HFFc6 (cell line): ENCODE results near the gene RC3H2. TPM values are rescaled to one million over a fixed set of nuclear protein-coding genes. Genes with fewer than 3 reads are reported as not detected.
A peak's percentile ranks its signal among the peaks of the same experiment; 100 is the strongest.

Source experiments
- DNase-seq: peaks from one replicate; pipeline ENCODE4 v3.0.0-alpha.2; 2018
- H3K27ac Mint-ChIP-seq: 2 replicates; pipeline ENCODE4 v1.8.0; 2020; ENCODE audit warnings: mild to moderate bottlenecking, mixed read lengths
- H3K27me3 Mint-ChIP-seq: 2 replicates; pipeline ENCODE4 v1.8.0; 2021; ENCODE audit warnings: mild to moderate bottlenecking, moderate library complexity, mixed read lengths; ENCODE audit not compliant: insufficient read depth
- H3K36me3 Mint-ChIP-seq: 2 replicates; pipeline ENCODE4 v1.8.0; 2021; ENCODE audit warnings: low read depth, mixed read lengths
- H3K4me1 Mint-ChIP-seq: 2 replicates; pipeline ENCODE4 v1.8.0; 2020; ENCODE audit warnings: low read depth, mixed read lengths
- H3K4me3 Mint-ChIP-seq: 2 replicates; pipeline ENCODE4 v1.8.0; 2020; ENCODE audit warnings: mild to moderate bottlenecking, moderate library complexity, mixed read lengths
- H3K9me3 Mint-ChIP-seq: 2 replicates; pipeline ENCODE4 v1.8.0; 2020; ENCODE audit warnings: mild to moderate bottlenecking, mixed read lengths
- total RNA-seq, 6 experiments: library from RNA; stranded (reverse); fragmentation: NEBNext Ultra II Directional; extraction: Animal tissue kit (Norgen Biotek cat#: 25700); gene quantifications; 2 replicates in 1 of 6; 3 replicates in 5 of 6; pipeline ENCODE4 v1.2.3, GENCODE V29; 2021
- TF ChIP-seq, protein P1 (sequence below): fragments of 200-600 bp; sonication (generic); IDR thresholded peaks from 2 replicates; pipeline ENCODE4 v1.5.0; 2021; ENCODE audit warnings: antibody characterized with exemption, mild to moderate bottlenecking

Gene RC3H2
- total RNA-seq, 6 experiments from 2014 or later: 38.8 to 46.1 (median 41.5) TPM

- no peaks in the 10 kb centered on the region for H3K9me3 Mint-ChIP-seq
- no peak overlapping the region for H3K27ac Mint-ChIP-seq
- TF ChIP-seq, protein P1, sequence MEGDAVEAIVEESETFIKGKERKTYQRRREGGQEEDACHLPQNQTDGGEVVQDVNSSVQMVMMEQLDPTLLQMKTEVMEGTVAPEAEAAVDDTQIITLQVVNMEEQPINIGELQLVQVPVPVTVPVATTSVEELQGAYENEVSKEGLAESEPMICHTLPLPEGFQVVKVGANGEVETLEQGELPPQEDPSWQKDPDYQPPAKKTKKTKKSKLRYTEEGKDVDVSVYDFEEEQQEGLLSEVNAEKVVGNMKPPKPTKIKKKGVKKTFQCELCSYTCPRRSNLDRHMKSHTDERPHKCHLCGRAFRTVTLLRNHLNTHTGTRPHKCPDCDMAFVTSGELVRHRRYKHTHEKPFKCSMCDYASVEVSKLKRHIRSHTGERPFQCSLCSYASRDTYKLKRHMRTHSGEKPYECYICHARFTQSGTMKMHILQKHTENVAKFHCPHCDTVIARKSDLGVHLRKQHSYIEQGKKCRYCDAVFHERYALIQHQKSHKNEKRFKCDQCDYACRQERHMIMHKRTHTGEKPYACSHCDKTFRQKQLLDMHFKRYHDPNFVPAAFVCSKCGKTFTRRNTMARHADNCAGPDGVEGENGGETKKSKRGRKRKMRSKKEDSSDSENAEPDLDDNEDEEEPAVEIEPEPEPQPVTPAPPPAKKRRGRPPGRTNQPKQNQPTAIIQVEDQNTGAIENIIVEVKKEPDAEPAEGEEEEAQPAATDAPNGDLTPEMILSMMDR: peak; percentile 28
- peak; percentile 16 for DNase-seq
- H3K27me3 Mint-ChIP-seq: no peaks in the 10 kb centered on the region
- H3K4me3 Mint-ChIP-seq: no peak overlapping the region
- H3K4me1 Mint-ChIP-seq: peaks cover 11% of the 10 kb centered on the region
- no peaks in the 10 kb centered on the region; the same call in 1 of the 2 replicates for H3K36me3 Mint-ChIP-seq
Measured at GRCh38 chr9:122930541-122931225, 25.5 kb upstream of the RC3H2 start.

DNA sequence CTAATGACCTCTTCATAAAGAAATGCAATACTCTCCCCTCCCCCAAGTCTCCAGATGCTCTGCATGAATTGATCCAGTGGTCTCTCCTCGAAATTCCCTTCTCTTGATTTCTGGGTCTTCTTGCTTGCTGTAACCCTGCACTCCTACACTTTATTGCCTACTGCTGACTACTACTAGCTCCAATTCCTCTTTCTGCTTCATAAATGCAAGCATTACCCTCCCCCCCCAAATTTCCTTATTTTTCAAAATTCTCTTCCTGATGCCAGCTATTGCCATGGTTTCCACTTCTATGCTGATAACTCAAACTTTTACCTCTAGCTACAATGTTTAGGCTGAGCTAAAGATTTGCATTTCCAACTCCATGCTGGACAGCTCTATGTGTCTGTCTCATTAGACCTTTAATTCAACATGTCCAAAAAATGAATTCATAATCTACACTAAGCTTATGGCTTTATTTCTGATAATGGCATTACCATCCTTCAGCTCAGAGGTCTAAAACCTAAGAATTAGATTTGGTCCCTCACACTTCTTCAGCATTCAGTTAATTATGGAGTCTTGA, 24.7 kb upstream of the RC3H2 start:
- H3K36me3 Mint-ChIP-seq: no peaks in the 10 kb centered on the region; the same call in 1 of the 2 replicates
- H3K27me3 Mint-ChIP-seq: no peaks in the 10 kb centered on the region
- no peak overlapping the region for H3K27ac Mint-ChIP-seq
- peaks cover 11% of the 10 kb centered on the region for H3K4me1 Mint-ChIP-seq
- no peak for DNase-seq
- no peaks in the 10 kb centered on the region for H3K9me3 Mint-ChIP-seq
- TF ChIP-seq, protein P1: no peak
- no peak overlapping the region for H3K4me3 Mint-ChIP-seq

GRCh38 chr9:122923947-122924346, 18.8 kb upstream of the RC3H2 start:
- H3K27ac Mint-ChIP-seq: no peak overlapping the region
- peaks cover under 1% of the 10 kb centered on the region; the same call in 1 of the 2 replicates for H3K36me3 Mint-ChIP-seq
- peaks cover 5% of the 10 kb centered on the region; the same call in 1 of the 2 replicates for H3K4me1 Mint-ChIP-seq
- no peaks in the 10 kb centered on the region for H3K9me3 Mint-ChIP-seq
- no peak overlapping the region for H3K4me3 Mint-ChIP-seq
- TF ChIP-seq, protein P1: no peak
- no peak for DNase-seq
- H3K27me3 Mint-ChIP-seq: no peaks in the 10 kb centered on the region

DNA sequence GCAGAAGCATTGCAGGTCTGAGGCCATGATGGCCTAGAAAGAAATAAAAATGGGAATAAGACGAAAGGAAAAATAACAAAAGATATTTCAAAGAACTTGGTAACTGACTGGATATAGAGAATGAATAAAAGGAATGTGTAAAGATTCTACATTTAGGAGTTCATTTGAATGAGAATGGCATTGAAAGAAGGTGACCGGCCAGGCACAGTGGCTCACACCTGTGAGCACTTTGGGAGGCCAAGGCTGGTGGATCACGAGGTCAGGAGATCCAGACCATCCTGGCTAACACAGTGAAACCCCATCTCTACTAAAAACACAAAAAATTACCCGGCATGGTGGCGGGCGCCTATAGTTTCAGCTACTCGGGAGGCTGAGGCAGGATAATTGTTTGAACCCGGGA, 17.6 kb upstream of the RC3H2 start:
- DNase-seq: no peak

DNA sequence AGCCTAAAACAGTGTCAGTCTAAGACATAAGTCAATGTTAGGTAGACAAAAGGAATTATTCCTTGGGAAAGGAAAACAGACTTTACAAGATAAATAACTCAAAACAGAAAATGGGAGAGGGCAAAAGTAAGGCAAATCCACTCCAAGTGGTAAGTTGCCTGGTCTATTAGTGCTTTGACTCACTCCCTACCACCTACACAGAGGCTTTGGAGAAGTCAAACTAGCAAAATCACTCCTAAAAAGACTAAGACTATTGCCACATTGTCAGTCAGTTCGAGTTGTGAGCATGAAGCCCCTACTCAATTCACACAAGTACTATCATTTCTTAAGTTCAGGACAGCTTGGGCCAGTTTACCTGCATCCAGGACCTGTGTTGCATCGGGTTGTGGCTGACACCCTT, 13.2 kb upstream of the RC3H2 start:
- TF ChIP-seq, protein P1: no peak
- no peaks in the 10 kb centered on the region for H3K9me3 Mint-ChIP-seq
- H3K27ac Mint-ChIP-seq: no peak overlapping the region
- H3K4me3 Mint-ChIP-seq: no peak overlapping the region
- H3K27me3 Mint-ChIP-seq: no peaks in the 10 kb centered on the region
- peaks cover 7% of the 10 kb centered on the region for H3K36me3 Mint-ChIP-seq
- DNase-seq: no peak
- H3K4me1 Mint-ChIP-seq: peaks cover 9% of the 10 kb centered on the region

More for the DNA sequence above, 17.6 kb upstream of the RC3H2 start:
- Mint-ChIP-seq H3K4me3 (no peak overlapping the region), H3K27ac (no peak overlapping the region), H3K27me3 (no peaks in the 10 kb centered on the region), H3K4me1 (peaks cover 5% of the 10 kb centered on the region; the same call in 1 of the 2 replicates), H3K36me3 (peaks cover 7% of the 10 kb centered on the region; the same call in 1 of the 2 replicates), H3K9me3 (no peaks in the 10 kb centered on the region)
- TF ChIP-seq, protein P1: no peak
